HL-60 (cell line): ENCODE measurements around the gene MAGI3.

Source experiments
- DNase-seq, 2 experiments: peaks; one replicate each; pipeline ENCODE4 v3.0.0-alpha.2; 2010 to 2020; ENCODE audit warnings: low read depth in 1 of 2, low spot score in 1 of 2
- H3K27ac ChIP-seq: fragments of 250-450 bp; sonication (Bioruptor Pico); replicated peaks from 2 replicates; pipeline ENCODE4 v1.5.1; 2020; ENCODE audit warnings: mild to moderate bottlenecking, moderate library complexity
- H3K27me3 ChIP-seq: fragments of 250-450 bp; sonication (Bioruptor Pico); 2 replicates; pipeline ENCODE4 v1.5.1; 2021; ENCODE audit warnings: mild to moderate bottlenecking, moderate library complexity; ENCODE audit not compliant: insufficient read depth, poor library complexity, severe bottlenecking
- H3K4me3 ChIP-seq: replicated peaks from 2 replicates; pipeline ENCODE4 v1.5.1; 2011; ENCODE audit warnings: mild to moderate bottlenecking, control low read depth, low read length; ENCODE audit not compliant: insufficient read depth
- CTCF ChIP-seq: IDR thresholded peaks from one replicate; pipeline ENCODE4 v1.5.1; 2011; ENCODE audit warnings: low read length, control low read depth, inconsistent platforms; ENCODE audit not compliant: insufficient read depth
- GABPA ChIP-seq: IDR thresholded peaks from 2 replicates; pipeline ENCODE4 v1.6.1; 2012; ENCODE audit warnings: low read depth
- POLR2AphosphoS5 ChIP-seq: IDR thresholded peaks from 2 replicates; pipeline ENCODE4 v1.6.1; 2012; ENCODE audit warnings: low read depth
- REST ChIP-seq: IDR thresholded peaks from 2 replicates; pipeline ENCODE4 v1.6.1; 2012; ENCODE audit warnings: low read depth; ENCODE audit not compliant: insufficient replicate concordance
- SPI1 ChIP-seq: IDR thresholded peaks from 2 replicates; pipeline ENCODE4 v1.6.1; 2012; ENCODE audit warnings: low read depth, mild to moderate bottlenecking, borderline replicate concordance

MAGI3 gene

GRCh38 chr1:113641396-113641795 lies 251.1 kb downstream of the MAGI3 start:
- no peak overlapping the region for H3K27ac ChIP-seq
- TF ChIP-seq CTCF (no peak), POLR2AphosphoS5 (no peak), GABPA (no peak), SPI1 (no peak), REST (no peak)
- H3K27me3 ChIP-seq = no peaks in the 10 kb centered on the region
- H3K4me3 ChIP-seq = no peak overlapping the region
- no peak for DNase-seq

- Histone ChIP-seq H3K27ac (no peak overlapping the region), H3K27me3 (no peaks in the 10 kb centered on the region), H3K4me3 (no peak overlapping the region)
- no peak for TF ChIP-seq CTCF
- no peak for TF ChIP-seq SPI1
- TF ChIP-seq POLR2AphosphoS5 = no peak
- no peak for TF ChIP-seq GABPA
- no peak for TF ChIP-seq REST
- no peak for DNase-seq
Measured at GRCh38 chr1:113647164-113647563, 256.8 kb downstream of the MAGI3 start.

DNA sequence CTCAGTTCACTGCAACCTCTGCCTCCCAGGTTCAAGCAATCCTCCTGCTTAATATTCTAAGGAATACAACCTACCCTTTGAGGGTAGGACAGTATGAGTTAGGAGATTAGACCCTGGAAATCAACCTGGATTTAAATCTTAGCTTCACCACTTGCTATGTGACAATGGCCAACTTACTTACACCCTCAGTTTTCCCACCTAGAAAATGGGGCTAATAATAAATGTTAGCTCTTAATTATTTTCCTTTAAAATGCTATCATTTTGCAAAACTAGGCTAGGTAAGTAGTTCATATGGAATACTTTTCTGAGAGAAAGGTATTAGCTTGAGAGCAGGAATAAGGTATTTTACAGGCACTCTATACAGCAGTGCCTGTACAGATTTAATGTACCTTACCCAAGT lies 258.2 kb downstream of the MAGI3 start:
- TF ChIP-seq POLR2AphosphoS5 (no peak), CTCF (no peak)
- no peak for DNase-seq

DNA sequence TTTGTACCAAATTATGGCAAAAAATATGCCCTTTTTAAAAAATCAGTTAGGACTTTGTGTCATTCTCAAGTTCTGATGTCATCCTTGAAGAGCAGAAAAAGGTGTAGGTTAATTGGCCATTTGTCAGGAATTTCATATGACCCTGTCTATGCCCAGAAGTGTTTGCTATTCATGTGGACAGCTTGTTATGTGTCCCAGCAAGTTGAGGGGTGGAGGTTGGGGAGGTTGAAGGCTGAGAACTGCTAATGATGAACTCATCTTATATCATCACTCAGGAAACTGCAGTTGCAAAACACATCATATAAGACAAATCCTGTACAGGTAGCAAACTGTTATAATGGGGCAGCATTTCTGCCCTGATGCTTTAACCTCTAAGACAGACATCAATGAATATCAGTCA lies 262.5 kb downstream of the MAGI3 start:
- Histone ChIP-seq H3K27ac (no peak overlapping the region), H3K4me3 (no peak overlapping the region), H3K27me3 (no peaks in the 10 kb centered on the region)
- TF ChIP-seq REST = no peak
- no peak for TF ChIP-seq GABPA
- no peak for TF ChIP-seq CTCF
- no peak for TF ChIP-seq POLR2AphosphoS5
- no peak for TF ChIP-seq SPI1
- DNase-seq = no peak

More for the DNA sequence above, 258.2 kb downstream of the MAGI3 start:
- no peaks in the 10 kb centered on the region for H3K27me3 ChIP-seq
- no peak overlapping the region for H3K27ac ChIP-seq
- H3K4me3 ChIP-seq = no peak overlapping the region
